ENCODE results near the gene ZNF697.
"Not testable (repeated sequence)": the region's sequence is repeated elsewhere in the genome, so short reads cannot be mapped to it uniquely, and the experiment has no call there.

Gene ZNF697

DNA sequence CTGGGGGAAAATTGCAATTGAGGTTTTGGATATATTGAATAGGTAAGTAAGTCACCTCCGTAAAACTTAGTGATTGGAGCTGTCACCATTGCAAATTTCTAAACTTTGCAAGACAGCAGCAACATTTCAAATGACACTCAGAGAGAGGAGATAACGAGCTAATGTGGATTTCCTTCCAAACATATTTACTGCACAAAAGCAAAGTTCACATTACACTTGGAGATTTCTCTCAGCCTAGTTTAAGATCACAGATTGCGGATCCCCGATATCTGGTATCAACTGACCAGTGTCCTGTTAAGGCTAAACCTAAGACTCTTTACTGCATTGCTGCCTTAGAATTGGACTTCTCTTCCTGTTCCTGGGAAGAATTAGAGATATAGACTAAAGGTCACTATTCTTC is 47.5 kb downstream of the ZNF697 start:
- no peak for DNase-seq

DNA sequence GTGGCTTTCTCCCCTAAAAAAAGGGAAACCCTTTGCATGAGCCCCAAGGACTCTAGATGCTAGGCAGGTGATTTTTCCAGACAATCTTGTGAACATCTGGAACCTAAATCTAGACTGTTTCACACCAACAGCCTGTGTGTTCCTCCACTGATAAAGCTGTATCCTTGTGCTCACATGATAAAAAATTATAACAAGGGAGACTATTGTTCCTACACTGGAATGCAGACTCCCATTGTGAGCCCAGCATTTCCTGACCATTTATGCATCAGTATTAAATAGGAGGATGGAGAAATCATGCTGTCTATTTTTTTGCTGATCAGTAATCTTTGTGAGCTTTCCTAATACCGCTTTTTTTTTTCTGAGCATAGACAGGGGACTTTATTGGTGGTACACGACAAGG is 52.5 kb downstream of the ZNF697 start:
- DNase-seq: no peak

DNA sequence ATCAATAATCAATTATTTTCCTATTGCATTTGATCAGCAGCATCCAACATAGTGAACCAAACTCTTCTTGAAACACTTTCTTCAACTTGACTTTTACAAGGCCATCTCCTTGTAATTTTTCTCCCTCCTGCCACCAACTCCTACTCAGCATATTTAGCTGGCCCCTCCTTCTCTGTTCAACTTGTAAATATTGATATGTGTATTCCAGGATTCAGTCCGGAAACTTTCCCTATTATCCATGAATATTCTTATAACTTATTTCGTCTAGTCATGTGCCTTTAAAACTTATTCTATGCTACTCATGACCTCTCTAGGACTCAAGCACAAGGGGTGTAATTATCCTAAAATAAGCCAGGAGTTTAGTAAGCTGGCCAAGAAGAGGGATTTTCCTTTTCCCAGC is 52.9 kb downstream of the ZNF697 start:
- DNase-seq: no peak

DNA sequence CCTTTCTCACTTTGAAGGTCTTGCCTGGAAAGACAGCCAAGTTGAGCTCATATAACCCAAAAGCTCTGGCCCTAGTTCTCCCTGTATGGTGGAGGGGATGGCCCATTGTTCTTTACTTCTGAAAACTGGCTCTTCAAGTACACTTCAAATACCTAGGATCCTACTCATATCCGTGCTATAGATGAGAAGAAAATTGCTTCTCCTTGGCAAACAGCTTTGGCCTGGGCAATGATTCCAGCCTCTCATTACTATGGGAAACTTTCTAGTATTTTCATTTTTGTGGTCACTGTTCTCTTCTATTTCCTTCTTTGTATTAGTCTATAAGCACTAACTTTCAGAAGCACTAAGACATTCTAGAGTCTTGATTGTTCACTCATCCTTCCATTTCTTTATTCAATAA is 53.7 kb downstream of the ZNF697 start:
- DNase-seq: peak; percentile 46

DNA sequence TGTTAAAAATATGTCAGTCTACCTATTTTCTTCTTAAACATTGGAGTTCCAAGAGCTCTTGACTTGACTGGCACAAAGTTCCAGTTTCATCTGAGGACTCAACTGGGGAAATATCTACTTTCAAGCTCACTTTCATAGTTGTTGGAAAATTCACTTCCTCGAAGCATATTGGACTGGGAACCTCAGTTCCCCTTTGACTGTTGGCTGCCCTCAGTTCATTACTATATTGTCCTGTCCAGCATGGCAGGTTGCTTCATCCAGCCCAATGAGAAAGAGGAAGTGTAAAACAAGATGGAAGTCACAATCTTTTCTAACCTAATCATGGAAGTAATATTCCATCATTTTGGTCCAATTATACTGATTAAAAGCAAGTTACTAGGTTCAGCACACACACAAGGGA is 54.3 kb downstream of the ZNF697 start:
- no peak for DNase-seq

DNA sequence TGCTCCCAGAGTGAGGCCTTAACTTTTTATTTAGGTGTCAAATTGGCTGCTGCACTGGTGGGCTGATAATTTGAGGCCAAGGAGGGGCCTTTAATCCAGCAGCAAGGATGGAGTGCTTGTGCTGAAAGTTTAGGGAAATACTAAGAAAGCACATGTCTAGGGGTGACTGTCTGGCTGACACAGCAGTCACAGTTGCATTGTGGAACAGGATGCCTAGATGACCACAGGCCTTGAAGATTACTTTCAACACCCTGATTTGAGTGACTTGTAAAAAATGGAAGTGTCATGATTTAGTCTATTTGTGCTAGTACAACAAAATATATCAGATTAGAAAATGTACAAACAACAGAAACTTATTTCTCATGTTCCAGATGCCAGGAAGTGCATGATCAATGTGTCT is 57.7 kb downstream of the ZNF697 start:
- DNase-seq: no peak

DNA sequence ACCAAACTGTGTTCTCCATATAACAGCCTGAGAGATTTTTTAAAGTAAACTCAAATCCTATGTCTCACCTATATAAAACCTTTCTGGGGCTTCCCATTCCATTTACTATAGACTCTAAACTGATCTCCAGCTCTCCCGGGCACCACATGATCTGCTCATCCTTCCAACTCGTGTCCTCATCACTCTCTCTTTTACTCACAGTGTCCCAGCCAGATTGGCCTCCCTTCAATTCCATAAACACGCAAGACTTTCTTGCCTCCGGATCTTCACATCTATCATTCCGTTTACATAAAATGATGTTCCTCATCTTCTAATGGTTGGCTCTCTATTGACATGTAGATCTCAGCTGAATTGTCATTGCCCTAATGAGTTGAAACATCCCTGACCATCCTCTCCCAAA is 59.4 kb downstream of the ZNF697 start:
- DNase-seq: no peak

DNA sequence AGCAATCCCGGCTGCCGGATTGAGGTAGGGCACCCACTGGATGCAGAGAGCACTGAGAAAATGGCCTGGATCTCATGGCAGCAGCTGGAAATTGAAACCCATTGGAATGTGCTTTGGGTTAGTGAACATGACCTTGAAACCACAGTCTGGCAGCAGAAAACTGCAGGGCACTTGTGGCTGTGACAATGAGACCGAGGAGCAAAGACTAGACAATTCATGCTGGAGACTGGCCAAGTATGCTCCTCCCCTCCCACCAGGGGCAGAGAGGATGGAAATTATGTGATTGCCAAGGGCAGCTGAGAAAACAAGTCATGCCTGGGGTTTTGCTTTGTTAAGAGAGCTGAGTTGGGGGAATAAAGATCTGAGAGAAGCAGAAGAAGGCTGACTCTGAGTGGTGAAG is 60.7 kb downstream of the ZNF697 start:
- DNase-seq: peak; percentile 75

DNA sequence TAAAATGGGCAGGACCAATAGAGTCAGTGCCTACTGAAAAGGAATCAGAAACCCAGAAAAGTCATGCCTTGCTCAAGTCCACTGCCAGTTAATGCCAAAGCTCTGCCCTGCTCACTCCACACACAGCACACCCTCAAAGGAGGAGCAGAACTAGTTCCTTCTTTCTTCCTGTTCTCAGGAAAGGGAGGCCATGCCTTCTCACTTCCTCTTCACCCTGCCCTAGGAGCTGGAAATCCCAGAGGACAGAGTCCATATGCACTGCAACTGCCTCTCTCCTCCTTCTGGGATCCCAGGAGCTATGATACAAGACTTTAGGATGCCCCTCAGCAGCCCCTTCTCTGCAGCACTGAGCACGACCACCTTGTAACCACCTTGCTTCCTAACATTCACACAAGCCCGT is 62.3 kb downstream of the ZNF697 start:
- not testable (repeated sequence) for DNase-seq

DNA sequence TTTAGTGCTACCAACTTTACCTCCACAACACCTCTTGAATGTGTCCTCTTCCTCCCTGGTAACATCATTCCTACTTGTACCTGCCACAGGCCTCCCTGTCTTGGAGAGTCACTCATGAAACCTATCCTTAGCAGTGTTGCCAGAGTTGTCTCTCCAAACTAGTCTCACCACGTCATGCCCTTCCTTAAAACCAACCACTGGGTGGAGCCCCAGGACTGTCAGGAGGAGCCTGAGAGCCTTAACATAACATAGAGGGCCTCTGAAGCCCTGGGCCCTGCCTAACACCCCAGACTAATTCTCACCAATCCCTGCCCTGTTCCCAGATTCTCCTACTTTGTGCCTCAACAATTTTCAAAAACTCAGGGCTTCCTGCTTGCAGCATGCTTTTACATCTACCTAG is 65.3 kb downstream of the ZNF697 start:
- peak; percentile 77 for DNase-seq

DNA sequence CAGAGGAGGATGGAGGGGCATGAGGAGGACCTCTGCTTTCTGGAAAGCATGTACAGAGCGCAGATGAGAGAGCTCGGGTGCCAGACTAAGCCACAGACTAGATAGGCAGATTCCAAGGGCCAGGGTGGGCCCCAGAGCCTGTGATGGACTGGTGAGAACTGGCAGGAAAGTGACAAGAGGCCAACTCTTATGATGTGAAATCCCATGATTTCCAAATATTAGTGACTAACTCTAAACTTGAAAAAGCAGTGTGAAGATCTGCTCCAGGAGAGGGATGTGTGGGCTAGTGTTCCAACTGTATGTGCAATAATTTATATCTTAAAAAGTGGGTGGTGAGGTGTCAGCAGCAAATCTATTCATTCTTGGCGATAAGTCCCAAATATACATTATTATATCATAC is 67.0 kb downstream of the ZNF697 start:
- not testable (repeated sequence) for DNase-seq

DNA sequence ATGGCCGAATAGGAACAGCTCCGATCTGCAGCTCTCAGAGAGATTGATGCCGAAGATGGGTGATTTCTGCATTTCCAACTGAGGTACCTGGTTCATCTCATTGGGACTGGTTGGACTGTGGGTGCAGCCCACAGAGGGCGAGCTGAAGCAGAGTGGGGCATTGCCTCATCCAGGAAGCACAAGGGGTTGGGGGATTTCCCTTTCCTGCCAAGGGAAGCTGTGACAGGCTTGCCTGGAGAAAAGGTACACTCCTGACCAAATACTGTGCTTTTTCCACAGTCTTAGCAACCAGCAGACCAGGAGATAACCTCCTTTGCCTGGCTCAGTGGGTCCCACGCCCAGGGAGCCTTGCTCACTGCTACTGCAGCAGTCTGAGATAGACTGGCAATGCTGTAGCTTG is 74.2 kb downstream of the ZNF697 start:
- DNase-seq: no peak

DNA sequence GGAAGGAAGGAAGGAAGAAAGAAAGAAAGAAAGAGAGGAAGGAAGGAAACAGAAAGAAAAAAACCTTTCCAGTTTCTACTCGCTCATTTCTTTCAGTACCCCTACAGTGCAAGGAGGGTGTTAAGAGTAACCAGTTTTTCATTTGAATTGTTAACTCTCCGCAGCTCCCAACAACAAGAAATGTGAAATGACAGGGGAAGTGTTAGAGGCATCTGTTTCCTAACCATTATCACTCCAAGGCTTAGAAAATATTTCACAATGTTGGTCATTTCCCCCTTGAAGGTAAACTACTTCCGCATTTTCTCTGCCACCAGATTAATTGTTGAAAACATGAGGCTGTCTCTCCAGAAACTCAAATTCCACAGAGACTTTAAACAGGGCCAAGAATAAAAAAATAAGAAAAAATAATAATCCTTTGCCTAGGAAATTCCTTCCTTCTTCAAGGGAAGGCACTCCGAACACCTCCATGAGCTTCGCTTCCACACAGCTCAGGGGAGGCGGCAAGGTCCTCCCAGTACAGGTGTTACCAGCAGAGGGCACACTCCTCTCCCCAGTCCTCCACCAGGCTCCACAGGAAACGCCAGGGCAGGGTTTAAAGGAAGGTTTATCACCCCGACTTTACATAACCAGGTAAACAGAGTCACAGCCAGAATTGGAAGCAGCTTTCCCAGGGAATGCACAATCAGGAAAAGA is 78.0 kb downstream of the ZNF697 start:
- not testable (repeated sequence) for DNase-seq
